Measurements from ENCODE around the gene PASK. TPM values are rescaled to one million over a fixed set of nuclear protein-coding genes. Genes with fewer than 3 reads are reported as not detected.
"Not testable (repeated sequence)": the region's sequence is repeated elsewhere in the genome, so short reads cannot be mapped to it uniquely, and the experiment has no call there.

The PASK gene
- total RNA-seq, 2 donors from 2014 or later = 108 to 163 TPM

DNA sequence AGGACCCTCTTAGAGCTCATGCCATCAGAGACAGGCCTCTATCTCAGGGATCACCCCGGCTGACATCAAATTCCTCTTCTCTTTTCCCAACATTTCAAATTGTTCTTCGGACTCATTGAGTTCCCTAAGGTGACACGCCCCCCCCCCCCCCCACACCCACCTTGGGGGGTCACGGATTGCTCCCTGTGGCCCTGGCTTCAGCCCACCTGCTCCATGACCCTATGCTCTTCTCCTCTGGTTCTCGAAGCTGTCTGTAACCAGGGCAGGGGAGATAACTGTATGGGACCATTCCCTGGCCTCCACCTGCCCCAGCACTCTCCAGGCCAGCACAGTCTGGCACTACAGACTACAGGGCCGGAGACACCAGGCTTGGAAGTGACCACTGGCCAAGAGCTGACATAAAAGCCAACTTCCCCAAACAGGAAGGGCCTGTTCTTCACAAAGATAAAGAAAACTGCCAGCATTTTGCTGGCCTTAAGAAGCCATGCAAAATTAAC lies 54.3 kb downstream of the PASK start:
- Mint-ChIP-seq H3K4me3 (no peak overlapping the region), H3K27me3 (no peaks in the 10 kb centered on the region), H3K27ac (peak overlapping the region; percentile 95), H3K36me3 (ENCODE audit: low read depth) (peaks cover 11% of the 10 kb centered on the region), H3K4me1 (peaks cover 36% of the 10 kb centered on the region)
- ATAC-seq = no peak
- H3K9me3 ChIP-seq (ENCODE audit: control insufficient read depth, low read length, poor library complexity, severe bottlenecking) = no peaks in the 10 kb centered on the region
- no peak for DNase-seq

DNA sequence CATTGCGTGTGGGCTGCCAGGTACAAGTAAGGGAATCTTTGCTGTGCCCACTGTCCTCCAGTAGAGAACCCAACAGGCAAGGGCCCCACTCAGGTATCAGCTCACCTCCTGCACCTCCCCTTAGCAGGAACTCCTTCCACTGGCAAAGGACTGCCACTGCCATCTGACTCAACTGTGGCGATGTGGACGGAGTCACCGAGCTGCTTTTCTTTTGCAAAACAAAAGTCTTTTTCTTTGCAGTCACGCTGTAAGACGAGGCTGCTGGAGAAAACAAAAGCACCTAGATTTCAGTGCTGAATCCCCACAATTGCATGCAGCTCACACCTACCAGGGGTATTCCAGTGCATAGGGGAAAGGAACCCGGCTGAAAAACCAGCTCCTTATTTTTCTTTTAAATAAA lies 55.1 kb downstream of the PASK start:
- DNase-seq (no peak), ATAC-seq (no peak)
- H3K9me3 ChIP-seq (ENCODE audit: control insufficient read depth, low read length, poor library complexity, severe bottlenecking) = no peaks in the 10 kb centered on the region
- no peak overlapping the region for H3K4me3 Mint-ChIP-seq
- peak overlapping the region; percentile 95 for H3K27ac Mint-ChIP-seq
- peaks cover 11% of the 10 kb centered on the region for H3K36me3 Mint-ChIP-seq (ENCODE audit: low read depth)
- no peaks in the 10 kb centered on the region for H3K27me3 Mint-ChIP-seq
- peaks cover 30% of the 10 kb centered on the region for H3K4me1 Mint-ChIP-seq

DNA sequence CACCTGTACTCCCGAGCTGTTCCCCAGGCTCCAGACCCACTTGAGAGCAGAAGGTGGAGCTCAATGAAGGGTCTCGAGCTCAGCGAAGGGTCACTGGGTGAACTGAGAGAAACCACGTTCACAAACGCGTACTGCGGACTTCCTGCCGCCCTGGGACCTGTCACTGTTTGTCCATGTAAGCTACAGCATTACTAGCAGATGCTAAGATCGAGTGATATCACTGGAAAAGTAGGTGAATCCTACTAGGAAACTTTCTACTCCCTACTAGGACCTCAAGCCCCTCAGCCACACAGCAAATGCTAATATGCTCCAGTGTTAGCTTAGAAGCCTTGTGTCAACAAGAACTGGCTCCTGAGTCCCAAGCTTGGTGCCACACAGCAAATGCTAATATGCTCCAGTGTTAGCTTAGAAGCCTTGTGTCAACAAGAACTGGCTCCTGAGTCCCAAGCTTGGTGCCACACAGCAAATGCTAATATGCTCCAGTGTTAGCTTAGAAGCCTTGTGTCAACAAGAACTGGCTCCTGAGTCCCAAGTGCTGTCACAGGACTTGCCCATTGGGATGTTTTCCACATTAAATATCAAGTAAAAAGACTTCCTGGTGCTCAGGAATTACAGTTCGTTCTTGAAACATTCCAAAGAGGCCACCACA lies 56.0 kb downstream of the PASK start:
- not testable (repeated sequence) for H3K36me3 Mint-ChIP-seq (ENCODE audit: low read depth); H3K27me3 Mint-ChIP-seq; ATAC-seq; DNase-seq; H3K9me3 ChIP-seq (ENCODE audit: control insufficient read depth, low read length, poor library complexity, severe bottlenecking); H3K4me3 Mint-ChIP-seq; H3K27ac Mint-ChIP-seq
- peaks cover 28% of the 10 kb centered on the region for H3K4me1 Mint-ChIP-seq

DNA sequence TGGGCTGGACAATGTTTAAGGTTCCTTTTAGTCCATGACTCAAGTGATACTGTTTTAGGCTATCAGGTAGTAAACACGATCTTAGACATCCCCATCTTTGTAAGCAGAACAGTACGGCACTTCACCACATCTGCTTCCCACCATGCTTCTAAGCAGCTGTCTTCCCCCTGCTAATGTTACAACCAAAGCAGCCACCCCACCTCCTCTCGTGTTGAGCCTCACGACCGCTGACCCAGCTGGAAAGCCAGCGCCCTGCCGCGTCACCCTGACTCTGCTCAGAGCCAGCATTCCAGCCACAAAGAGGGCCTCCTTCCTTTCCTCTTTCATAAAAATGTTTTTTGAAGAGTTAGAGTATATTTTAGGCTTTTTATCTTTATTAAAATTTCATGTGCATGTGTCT lies 56.6 kb downstream of the PASK start:
- Mint-ChIP-seq H3K27ac (no peak overlapping the region), H3K4me1 (peaks cover 28% of the 10 kb centered on the region), H3K4me3 (no peak overlapping the region), H3K36me3 (ENCODE audit: low read depth) (peaks cover 8% of the 10 kb centered on the region), H3K27me3 (no peaks in the 10 kb centered on the region)
- H3K9me3 ChIP-seq (ENCODE audit: control insufficient read depth, low read length, poor library complexity, severe bottlenecking) = no peaks in the 10 kb centered on the region
- DNase-seq (no peak), ATAC-seq (no peak)

DNA sequence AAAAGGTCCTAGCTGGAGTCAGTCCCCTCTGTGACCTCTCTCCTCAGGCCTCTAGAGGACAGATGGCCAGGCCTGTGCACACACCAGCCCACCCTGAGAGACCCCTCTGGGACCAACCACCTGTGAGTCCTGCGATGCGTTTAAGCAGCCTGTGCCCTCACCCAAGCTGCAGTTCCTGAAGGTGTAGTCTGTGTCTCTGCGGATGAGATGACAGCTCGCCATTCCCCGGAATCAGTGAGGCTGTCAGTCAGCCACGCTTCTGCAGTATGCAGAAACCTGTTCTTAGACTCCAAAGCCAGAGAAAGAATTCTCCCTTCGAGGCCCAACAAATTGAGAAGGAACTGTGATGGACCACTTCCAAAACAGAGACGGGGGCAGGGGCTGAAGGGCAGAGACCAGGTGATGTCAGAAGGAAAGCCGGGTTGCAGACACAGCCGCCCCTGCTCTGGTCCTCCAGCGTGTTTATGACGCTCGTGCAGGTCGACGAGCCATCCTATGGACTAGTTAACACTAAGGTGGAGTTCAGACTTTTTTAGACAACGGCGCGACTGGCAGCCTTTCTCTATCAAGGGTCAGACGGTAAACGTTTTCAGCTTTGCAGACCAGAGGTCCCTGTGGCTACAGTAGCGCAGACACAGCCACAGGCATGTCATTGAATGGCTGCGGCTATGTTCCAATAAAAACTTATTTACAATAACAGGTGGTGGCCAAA lies 57.4 kb downstream of the PASK start:
- H3K27ac Mint-ChIP-seq = no peak overlapping the region
- no peak overlapping the region for H3K4me3 Mint-ChIP-seq
- DNase-seq (no peak), ATAC-seq (no peak)
- H3K9me3 ChIP-seq (ENCODE audit: control insufficient read depth, low read length, poor library complexity, severe bottlenecking) = no peaks in the 10 kb centered on the region
- H3K4me1 Mint-ChIP-seq = peaks cover 20% of the 10 kb centered on the region
- peaks cover 8% of the 10 kb centered on the region for H3K36me3 Mint-ChIP-seq (ENCODE audit: low read depth)
- no peaks in the 10 kb centered on the region for H3K27me3 Mint-ChIP-seq

DNA sequence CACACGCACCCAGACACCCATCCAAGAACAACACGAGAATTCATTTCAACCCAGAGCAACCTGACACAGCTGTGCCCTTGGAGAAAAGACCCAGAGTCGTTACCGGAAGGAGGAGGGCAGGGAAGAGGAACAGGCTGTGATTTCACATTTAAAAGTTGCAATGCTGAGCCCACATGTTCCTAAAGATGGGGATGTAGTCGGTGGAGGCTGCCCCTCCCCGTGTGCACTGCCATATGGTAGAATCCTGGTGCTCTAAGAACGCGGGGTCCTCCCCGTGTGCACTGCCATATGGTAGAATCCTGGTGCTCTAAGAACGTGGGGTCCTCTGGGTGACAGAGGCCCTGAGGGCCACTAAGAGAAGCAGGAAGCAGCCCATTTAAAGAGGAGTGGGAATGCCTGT lies 58.1 kb downstream of the PASK start:
- Mint-ChIP-seq H3K4me1 (peaks cover 15% of the 10 kb centered on the region), H3K36me3 (ENCODE audit: low read depth) (peaks cover 10% of the 10 kb centered on the region), H3K27ac (peak overlapping the region; percentile 59), H3K27me3 (no peaks in the 10 kb centered on the region), H3K4me3 (no peak overlapping the region)
- DNase-seq (no peak), ATAC-seq (no peak)
- H3K9me3 ChIP-seq (ENCODE audit: control insufficient read depth, low read length, poor library complexity, severe bottlenecking) = no peaks in the 10 kb centered on the region

DNA sequence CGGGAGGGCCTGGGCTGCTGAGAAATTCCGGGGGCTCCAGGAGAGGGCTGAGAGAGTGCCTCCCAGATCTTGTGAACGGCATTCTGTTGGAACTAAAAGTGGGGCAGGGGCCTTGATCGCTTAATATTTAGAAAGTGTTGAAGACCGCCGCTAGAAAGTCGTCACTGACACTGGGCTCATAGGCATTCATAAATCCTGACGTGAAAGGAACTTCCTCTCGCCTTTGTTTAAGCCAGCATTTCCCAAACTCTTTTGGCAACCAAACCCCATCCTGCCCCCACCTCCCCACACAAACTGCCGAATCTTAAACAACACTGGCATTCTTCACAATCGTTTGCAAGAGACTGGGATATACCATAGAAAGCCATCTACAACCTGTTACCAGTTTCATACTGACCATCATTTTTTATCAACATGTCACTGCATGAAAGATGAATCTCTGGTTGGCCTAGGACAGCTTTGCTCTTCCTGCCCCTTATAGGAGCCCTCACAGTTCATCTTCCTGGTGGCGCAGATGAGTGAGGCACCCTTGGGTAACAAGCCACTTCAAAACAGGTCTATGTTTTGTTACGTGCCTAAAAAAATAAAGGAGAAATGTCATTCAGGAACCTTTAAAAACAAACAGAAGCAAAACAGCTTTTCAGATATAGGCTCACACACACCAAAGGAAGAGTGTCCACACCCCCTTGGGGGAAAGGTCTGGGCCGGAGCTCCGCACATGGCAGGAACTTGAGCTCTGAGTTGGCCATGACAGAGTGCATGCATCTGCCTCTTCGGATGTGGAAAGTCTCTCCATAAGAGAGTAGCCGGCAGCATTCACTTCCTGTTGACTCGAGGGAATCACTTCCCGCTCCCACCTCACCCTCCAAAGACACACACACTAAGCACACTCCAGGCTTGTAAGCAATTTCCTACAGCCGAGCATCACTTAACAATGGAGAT lies 60.2 kb downstream of the PASK start:
- Mint-ChIP-seq H3K27ac (peak overlapping the region; percentile 43), H3K4me1 (peaks cover 5% of the 10 kb centered on the region), H3K4me3 (no peak overlapping the region), H3K27me3 (no peaks in the 10 kb centered on the region), H3K36me3 (ENCODE audit: low read depth) (peaks cover 9% of the 10 kb centered on the region)
- H3K9me3 ChIP-seq (ENCODE audit: control insufficient read depth, low read length, poor library complexity, severe bottlenecking) = no peaks in the 10 kb centered on the region
- DNase-seq (no peak), ATAC-seq (no peak)

DNA sequence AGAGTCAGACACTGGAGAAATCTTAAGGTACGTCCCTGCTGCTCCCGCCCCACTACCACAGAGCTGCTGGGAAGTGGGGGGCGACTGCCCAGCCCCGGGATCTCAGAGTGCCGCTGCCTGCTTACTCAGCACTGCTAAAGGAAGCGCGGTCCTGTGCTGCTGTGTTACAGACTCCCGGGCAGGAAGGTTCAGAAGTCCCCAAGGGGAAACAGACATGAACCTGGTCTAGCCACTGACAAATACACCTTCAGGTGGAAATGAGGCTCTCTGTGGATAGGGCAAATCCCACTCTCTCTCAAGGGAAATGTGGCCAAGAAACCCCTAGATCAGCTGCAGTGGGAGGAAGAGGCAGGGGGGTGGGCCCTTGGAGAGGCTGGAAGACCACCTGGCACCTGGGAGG lies 60.9 kb downstream of the PASK start:
- Mint-ChIP-seq H3K27ac (peak overlapping the region; percentile 43), H3K27me3 (no peaks in the 10 kb centered on the region), H3K4me1 (peaks cover 5% of the 10 kb centered on the region), H3K4me3 (no peak overlapping the region), H3K36me3 (ENCODE audit: low read depth) (peaks cover 9% of the 10 kb centered on the region)
- ATAC-seq = no peak
- DNase-seq = no peak
- H3K9me3 ChIP-seq (ENCODE audit: control insufficient read depth, low read length, poor library complexity, severe bottlenecking) = no peaks in the 10 kb centered on the region

DNA sequence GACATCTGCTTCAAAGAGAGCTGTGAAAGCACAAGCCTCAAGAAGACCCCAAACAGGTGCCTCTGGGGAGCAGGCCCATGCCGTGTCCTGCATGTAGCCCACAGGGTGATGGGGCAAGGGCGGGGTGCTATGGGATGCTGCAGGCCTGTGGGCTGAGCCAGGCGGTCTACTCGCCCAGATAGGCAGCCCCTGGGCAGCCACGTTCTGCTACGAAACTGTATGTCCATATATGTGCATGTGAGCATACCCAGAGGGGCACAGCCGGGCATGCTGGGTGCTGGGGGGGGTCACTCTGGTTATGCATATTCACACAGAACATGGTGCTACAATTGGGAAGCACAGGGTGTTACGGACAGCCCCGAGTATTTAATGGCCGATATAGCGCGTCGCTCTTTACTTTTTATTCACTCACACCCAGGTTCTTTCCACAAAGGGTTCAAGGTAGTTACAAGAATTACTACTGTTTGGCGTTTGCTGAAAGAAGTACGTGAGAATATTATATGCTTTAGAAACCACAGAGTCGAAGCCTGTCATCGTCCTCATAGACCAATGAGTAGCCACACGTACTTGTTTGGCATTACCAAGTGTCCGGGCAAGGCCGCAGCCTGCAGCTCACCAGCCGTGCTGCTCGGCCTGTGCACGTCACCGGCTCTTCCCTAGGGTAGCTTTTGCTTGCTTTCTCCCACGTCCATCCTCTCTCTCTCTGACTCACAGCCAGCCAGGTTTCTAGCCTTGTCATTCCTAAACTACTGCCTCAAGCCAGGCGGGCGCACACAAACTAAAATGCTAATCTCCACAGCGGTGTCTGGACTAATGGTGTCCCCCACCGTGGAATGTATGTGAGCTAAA lies 61.6 kb downstream of the PASK start:
- peaks cover 12% of the 10 kb centered on the region for H3K4me1 Mint-ChIP-seq
- H3K36me3 Mint-ChIP-seq (ENCODE audit: low read depth) = peaks cover 9% of the 10 kb centered on the region
- no peak for DNase-seq
- no peak for ATAC-seq
- H3K4me3 Mint-ChIP-seq = peak overlapping the region; percentile 33
- peak overlapping the region; percentile 43 for H3K27ac Mint-ChIP-seq
- H3K27me3 Mint-ChIP-seq = no peaks in the 10 kb centered on the region
- H3K9me3 ChIP-seq (ENCODE audit: control insufficient read depth, low read length, poor library complexity, severe bottlenecking) = no peaks in the 10 kb centered on the region

DNA sequence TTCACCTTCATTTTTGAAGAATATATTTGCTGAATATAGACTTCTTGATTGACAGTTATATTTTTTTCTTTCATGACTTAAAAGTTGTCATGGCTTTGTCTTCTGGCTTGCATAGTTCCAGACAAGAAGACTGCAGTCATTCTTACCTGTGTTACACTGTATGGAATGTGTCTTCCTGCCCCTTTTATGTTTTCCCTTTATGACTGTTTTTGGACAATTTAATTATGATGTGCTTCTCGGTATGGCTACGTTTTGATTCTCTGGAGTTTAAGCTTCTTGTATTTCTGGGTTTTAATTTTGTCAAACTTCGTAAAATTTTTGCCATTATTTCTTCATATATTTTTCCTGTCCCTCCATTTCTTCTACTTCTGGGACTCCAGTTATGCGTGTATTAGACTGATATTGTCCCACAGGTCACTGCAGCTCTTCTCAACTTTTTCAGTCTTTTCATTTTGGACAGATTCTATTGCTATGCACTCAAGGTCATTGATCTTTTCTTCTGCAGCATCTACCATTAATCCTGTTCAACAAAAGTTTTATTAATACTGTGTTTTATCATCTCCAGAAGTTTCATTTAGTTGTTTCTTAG lies 64.3 kb downstream of the PASK start:
- Mint-ChIP-seq H3K4me3 (no peak overlapping the region), H3K4me1 (peaks cover 13% of the 10 kb centered on the region), H3K27me3 (no peaks in the 10 kb centered on the region), H3K36me3 (ENCODE audit: low read depth) (peaks cover 5% of the 10 kb centered on the region), H3K27ac (peak overlapping the region; percentile 79)
- DNase-seq (no peak), ATAC-seq (no peak)
- no peaks in the 10 kb centered on the region for H3K9me3 ChIP-seq (ENCODE audit: control insufficient read depth, low read length, poor library complexity, severe bottlenecking)

DNA sequence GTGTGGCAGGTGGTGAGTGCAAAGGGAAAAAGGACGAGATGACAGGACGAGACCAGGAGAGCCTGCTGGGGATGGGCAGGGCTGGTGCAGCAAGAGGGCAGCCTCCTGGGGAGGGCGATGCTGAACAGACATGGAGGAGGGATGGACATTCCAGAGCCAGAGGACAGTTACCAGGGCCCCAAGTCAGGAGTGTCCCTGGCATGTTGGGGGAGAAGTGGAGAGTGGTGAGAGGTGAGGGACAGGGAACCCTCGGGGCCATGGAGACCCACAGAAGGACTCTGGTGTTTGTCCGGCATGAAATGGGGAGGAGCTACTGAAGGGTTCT lies 66.2 kb downstream of the PASK start:
- H3K9me3 ChIP-seq (ENCODE audit: control insufficient read depth, low read length, poor library complexity, severe bottlenecking) = no peaks in the 10 kb centered on the region
- Mint-ChIP-seq H3K4me3 (no peak overlapping the region), H3K27me3 (no peaks in the 10 kb centered on the region), H3K27ac (peak overlapping the region; percentile 79), H3K36me3 (ENCODE audit: low read depth) (peaks cover 5% of the 10 kb centered on the region), H3K4me1 (peaks cover 10% of the 10 kb centered on the region)
- ATAC-seq = no peak
- no peak for DNase-seq

DNA sequence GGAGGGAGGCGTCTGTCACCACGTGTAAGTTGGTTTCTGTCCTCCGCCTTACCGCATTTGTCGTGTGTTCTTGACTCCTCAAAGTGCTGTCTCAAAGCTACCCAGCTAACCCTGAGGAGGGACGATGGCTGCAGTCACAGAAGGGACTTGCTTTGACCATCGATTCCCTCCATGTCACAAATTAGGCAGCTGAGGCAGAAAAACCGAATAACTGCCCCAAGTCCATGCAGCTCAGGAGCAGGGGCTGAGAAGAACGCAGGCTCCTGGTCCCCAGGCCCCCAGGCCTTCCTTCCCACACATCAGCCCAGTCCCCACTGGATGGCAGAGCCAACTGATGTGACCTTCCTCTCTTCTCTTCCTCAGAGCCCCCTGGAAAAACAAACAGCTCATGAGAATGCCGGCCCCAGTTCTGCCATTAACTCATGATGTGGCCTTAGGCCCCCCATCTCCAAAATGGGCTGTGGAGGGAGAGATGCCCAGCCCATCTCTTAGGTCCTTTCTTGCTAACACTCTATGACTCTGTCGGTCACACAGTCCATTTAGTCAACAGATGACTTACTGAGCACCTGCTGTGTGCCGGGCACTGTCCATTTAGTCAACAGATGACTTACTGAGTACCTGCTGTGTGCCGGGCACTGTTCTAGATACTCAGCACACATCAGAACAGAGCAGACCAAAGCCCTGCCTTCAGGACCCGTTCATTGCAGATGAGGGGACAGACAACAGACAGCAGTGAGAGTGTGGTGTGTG lies 66.8 kb downstream of the PASK start:
- no peak overlapping the region for H3K4me3 Mint-ChIP-seq
- no peaks in the 10 kb centered on the region for H3K27me3 Mint-ChIP-seq
- peaks cover 5% of the 10 kb centered on the region for H3K36me3 Mint-ChIP-seq (ENCODE audit: low read depth)
- peaks cover 10% of the 10 kb centered on the region for H3K4me1 Mint-ChIP-seq
- no peaks in the 10 kb centered on the region for H3K9me3 ChIP-seq (ENCODE audit: control insufficient read depth, low read length, poor library complexity, severe bottlenecking)
- ATAC-seq (no peak), DNase-seq (no peak)
- peak overlapping the region; percentile 79 for H3K27ac Mint-ChIP-seq

Data from T-helper 17 cell (primary cell).